ENCODE data around the gene ZNF605.

DNA sequence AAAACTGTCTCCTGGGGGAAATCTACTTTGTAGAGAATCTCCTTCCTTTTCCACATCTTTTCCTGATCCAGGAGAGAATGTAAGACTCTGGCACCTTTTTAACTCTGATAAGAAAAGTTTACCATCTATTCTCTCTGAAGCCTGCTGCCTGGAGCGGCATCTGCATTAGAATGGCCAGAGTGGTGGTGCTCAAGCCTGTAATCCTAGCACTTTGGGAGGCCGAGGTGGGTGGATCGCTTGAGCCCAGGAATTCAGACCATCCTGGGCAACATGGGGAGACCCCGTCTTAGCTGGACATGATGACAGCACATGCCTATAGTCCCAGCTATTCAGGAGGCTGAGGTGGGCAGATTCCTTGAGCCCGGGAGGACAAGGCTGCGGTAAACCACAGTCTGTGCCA lies 67.3 kb downstream of the ZNF605 start:
- TF ChIP-seq, protein P1, sequence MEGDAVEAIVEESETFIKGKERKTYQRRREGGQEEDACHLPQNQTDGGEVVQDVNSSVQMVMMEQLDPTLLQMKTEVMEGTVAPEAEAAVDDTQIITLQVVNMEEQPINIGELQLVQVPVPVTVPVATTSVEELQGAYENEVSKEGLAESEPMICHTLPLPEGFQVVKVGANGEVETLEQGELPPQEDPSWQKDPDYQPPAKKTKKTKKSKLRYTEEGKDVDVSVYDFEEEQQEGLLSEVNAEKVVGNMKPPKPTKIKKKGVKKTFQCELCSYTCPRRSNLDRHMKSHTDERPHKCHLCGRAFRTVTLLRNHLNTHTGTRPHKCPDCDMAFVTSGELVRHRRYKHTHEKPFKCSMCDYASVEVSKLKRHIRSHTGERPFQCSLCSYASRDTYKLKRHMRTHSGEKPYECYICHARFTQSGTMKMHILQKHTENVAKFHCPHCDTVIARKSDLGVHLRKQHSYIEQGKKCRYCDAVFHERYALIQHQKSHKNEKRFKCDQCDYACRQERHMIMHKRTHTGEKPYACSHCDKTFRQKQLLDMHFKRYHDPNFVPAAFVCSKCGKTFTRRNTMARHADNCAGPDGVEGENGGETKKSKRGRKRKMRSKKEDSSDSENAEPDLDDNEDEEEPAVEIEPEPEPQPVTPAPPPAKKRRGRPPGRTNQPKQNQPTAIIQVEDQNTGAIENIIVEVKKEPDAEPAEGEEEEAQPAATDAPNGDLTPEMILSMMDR (IDR thresholded peaks at IDR 0.05) = no peak
- no peak for TF ChIP-seq EP300 (IDR thresholded peaks at IDR 0.05)
- TF ChIP-seq POLR2A (IDR thresholded peaks at IDR 0.05) = no peak
